ENCODE data around the gene SETD6. TPM values are rescaled to one million over a fixed set of nuclear protein-coding genes. Genes with fewer than 3 reads are reported as not detected.
A peak's percentile ranks its signal among the peaks of the same experiment; 100 is the strongest.

The SETD6 gene
- total RNA-seq, 1 donor from 2014 or later, result 25.0 TPM

- no peaks in the 10 kb centered on the region for H3K79me2 ChIP-seq (ENCODE audit: low read depth)
- TF ChIP-seq EZH2phosphoT487 (IDR thresholded peaks at IDR 0.05), result no peak
- no peak for TF ChIP-seq CTCF (IDR thresholded peaks at IDR 0.05)
- TF ChIP-seq EZH2 (IDR thresholded peaks at IDR 0.05), result no peak
- H3K27me3 ChIP-seq, result peaks cover 25% of the 10 kb centered on the region
- peak; percentile 87 for DNase-seq (ENCODE audit: low spot score)
- Mint-ChIP-seq H3K4me3 (peak overlapping the region; percentile 88), H3K4me1 (peaks cover 28% of the 10 kb centered on the region), H3K9me3 (no peaks in the 10 kb centered on the region), H3K36me3 (no peaks in the 10 kb centered on the region), H3K27ac (peak overlapping the region; percentile 87), H3K27me3 (ENCODE audit: insufficient read depth, low read depth) (peaks cover 7% of the 10 kb centered on the region)
- H2AFZ ChIP-seq (replicated peaks), result peak overlapping the region; percentile 45
- peaks cover 5% of the 10 kb centered on the region for H3F3A ChIP-seq (ENCODE audit: low read depth)
- H3K4me3 ChIP-seq, result peak overlapping the region; percentile 56
- no peaks in the 10 kb centered on the region for H3K9me3 ChIP-seq (ENCODE audit: low read depth)
- H3K4me1 ChIP-seq, result peaks cover 13% of the 10 kb centered on the region
- no peak overlapping the region for H3K27ac ChIP-seq
- no peaks in the 10 kb centered on the region for H3K36me3 ChIP-seq
- peak overlapping the region; percentile 89 for H3K4me2 ChIP-seq
- peak overlapping the region; percentile 28 for H3K9ac ChIP-seq
- H4K20me1 ChIP-seq (ENCODE audit: low read depth), result no peaks in the 10 kb centered on the region
Measured at GRCh38 chr16:58501242-58502131, 13.8 kb upstream of the SETD6 start.

- no peak overlapping the region for H3K27ac Mint-ChIP-seq
- no peak overlapping the region for H3K9ac ChIP-seq
- H2AFZ ChIP-seq (replicated peaks), result no peak overlapping the region
- DNase-seq (ENCODE audit: low spot score), result no peak
- H3K36me3 ChIP-seq, result no peaks in the 10 kb centered on the region
- peaks cover 3% of the 10 kb centered on the region for H3K27me3 Mint-ChIP-seq (ENCODE audit: insufficient read depth, low read depth)
- peaks cover 10% of the 10 kb centered on the region for H3K4me1 ChIP-seq
- no peak overlapping the region for H3K27ac ChIP-seq
- H3K9me3 Mint-ChIP-seq, result no peaks in the 10 kb centered on the region
- H3K4me1 Mint-ChIP-seq, result peaks cover 21% of the 10 kb centered on the region
- H3K9me3 ChIP-seq (ENCODE audit: low read depth), result no peaks in the 10 kb centered on the region
- no peaks in the 10 kb centered on the region for H4K20me1 ChIP-seq (ENCODE audit: low read depth)
- peak overlapping the region; percentile 88 for H3K4me3 Mint-ChIP-seq
- no peak overlapping the region for H3K4me3 ChIP-seq
- H3K79me2 ChIP-seq (ENCODE audit: low read depth), result no peaks in the 10 kb centered on the region
- H3K4me2 ChIP-seq, result no peak overlapping the region
- peaks cover 25% of the 10 kb centered on the region for H3K27me3 ChIP-seq
- H3F3A ChIP-seq (ENCODE audit: low read depth), result no peaks in the 10 kb centered on the region
- TF ChIP-seq CTCF (IDR thresholded peaks at IDR 0.05), result no peak
- no peak for TF ChIP-seq EZH2phosphoT487 (IDR thresholded peaks at IDR 0.05)
- no peak for TF ChIP-seq EZH2 (IDR thresholded peaks at IDR 0.05)
- H3K36me3 Mint-ChIP-seq, result no peaks in the 10 kb centered on the region
Measured at GRCh38 chr16:58502217-58502921, 12.9 kb upstream of the SETD6 start.

GRCh38 chr16:58503166-58503862 is 12.0 kb upstream of the SETD6 start:
- Histone ChIP-seq H3K9ac (no peak overlapping the region), H3K4me1 (peaks cover 10% of the 10 kb centered on the region), H3K36me3 (no peaks in the 10 kb centered on the region), H3K4me3 (no peak overlapping the region), H3K4me2 (no peak overlapping the region), H3K27me3 (peaks cover 25% of the 10 kb centered on the region), H3K9me3 (ENCODE audit: low read depth) (no peaks in the 10 kb centered on the region), H3K79me2 (ENCODE audit: low read depth) (no peaks in the 10 kb centered on the region), H3F3A (ENCODE audit: low read depth) (no peaks in the 10 kb centered on the region), H2AFZ (replicated peaks) (no peak overlapping the region), H4K20me1 (ENCODE audit: low read depth) (no peaks in the 10 kb centered on the region), H3K27ac (no peak overlapping the region)
- Mint-ChIP-seq H3K9me3 (no peaks in the 10 kb centered on the region), H3K4me3 (no peak overlapping the region), H3K27me3 (ENCODE audit: insufficient read depth, low read depth) (peaks cover 5% of the 10 kb centered on the region), H3K4me1 (peaks cover 12% of the 10 kb centered on the region), H3K36me3 (no peaks in the 10 kb centered on the region), H3K27ac (no peak overlapping the region)
- DNase-seq (ENCODE audit: low spot score), result no peak
- TF ChIP-seq EZH2phosphoT487 (IDR thresholded peaks at IDR 0.05), result no peak
